ENCODE results near the gene SEPTIN6. TPM values are rescaled to one million over a fixed set of nuclear protein-coding genes. Genes with fewer than 3 reads are reported as not detected.

SEPTIN6 gene
- total and polyA plus RNA-seq, 2 experiments from 2014 or later, result 21.3 to 31.4 TPM

DNA sequence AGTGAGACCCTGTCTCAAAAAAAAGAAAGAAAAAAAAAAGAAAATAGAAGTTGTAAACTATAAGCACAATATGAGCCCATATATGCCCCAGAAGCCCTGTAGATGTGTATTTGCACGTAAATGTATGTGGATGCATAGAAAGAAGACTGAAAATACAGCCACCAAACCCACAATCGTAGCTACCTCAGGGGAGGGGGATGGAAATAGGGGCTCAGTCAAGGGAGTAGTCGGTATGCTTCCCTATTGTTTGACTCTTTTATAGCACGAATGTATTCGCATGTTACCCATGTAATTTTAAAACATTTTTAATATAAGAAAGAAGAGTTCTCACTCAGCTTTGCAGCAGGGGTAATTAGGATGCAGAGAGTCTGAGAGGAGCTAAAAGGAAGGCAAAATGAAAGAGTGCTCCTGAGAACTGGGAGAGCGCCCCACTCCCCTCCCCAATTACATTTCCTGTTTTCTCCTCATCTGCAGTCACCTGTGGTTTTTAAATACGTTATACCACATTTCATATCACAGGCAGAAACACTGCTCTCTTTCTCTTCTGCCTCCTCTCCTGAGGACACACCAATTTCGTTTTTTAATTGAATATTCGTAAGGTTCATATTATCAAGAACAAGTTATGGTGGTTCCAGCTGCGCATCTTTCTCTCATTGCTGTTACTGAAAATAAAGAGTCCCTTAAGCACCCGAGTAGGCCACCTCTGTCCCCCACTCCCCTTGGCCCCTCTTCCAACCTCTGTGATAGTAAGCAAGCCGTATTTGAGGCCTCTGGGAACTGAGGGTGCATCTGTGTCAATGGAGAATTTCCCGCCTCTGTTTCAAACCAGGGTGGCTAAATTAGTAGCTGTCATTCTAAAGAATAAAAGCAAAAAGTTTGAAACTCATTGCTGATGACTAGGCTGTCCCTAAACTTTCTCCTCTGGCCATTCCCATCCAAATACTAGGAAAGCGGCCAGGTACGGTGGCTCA, 10.7 kb downstream of the SEPTIN6 start:
- Histone ChIP-seq H3K4me3 (no peak overlapping the region), H3K27me3 (no peaks in the 10 kb centered on the region), H3K9me3 (ENCODE audit: low read depth) (no peaks in the 10 kb centered on the region), H3K27ac (no peak overlapping the region), H3K36me3 (replicated peaks; ENCODE audit: insufficient read depth, low read depth) (no peaks in the 10 kb centered on the region), H4K20me1 (ENCODE audit: insufficient read depth, poor library complexity, severe bottlenecking) (no peaks in the 10 kb centered on the region), H3K9me2 (replicated peaks; ENCODE audit: insufficient read depth) (no peaks in the 10 kb centered on the region), H3K4me2 (no peak overlapping the region), H3K4me1 (ENCODE audit: insufficient read depth) (no peaks in the 10 kb centered on the region), H2AFZ (no peak overlapping the region), H3K79me2 (peaks cover 15% of the 10 kb centered on the region)
- no peak for DNase-seq (ENCODE audit: low spot score)
- WGBS (ENCODE audit: low lambda C conversion rate, missing lambda C conversion rate), result 78% methylated on average over 15 of the region's 15 CpGs
- TF ChIP-seq EZH2 (IDR thresholded peaks at IDR 0.05; ENCODE audit: borderline replicate concordance) (no peak), EZH2phosphoT487 (IDR thresholded peaks at IDR 0.05; ENCODE audit: low read depth, severe bottlenecking, unreplicated experiment) (no peak)
- TF ChIP-seq, protein P1, sequence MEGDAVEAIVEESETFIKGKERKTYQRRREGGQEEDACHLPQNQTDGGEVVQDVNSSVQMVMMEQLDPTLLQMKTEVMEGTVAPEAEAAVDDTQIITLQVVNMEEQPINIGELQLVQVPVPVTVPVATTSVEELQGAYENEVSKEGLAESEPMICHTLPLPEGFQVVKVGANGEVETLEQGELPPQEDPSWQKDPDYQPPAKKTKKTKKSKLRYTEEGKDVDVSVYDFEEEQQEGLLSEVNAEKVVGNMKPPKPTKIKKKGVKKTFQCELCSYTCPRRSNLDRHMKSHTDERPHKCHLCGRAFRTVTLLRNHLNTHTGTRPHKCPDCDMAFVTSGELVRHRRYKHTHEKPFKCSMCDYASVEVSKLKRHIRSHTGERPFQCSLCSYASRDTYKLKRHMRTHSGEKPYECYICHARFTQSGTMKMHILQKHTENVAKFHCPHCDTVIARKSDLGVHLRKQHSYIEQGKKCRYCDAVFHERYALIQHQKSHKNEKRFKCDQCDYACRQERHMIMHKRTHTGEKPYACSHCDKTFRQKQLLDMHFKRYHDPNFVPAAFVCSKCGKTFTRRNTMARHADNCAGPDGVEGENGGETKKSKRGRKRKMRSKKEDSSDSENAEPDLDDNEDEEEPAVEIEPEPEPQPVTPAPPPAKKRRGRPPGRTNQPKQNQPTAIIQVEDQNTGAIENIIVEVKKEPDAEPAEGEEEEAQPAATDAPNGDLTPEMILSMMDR (IDR thresholded peaks at IDR 0.05; ENCODE audit: poor library complexity), result no peak

DNA sequence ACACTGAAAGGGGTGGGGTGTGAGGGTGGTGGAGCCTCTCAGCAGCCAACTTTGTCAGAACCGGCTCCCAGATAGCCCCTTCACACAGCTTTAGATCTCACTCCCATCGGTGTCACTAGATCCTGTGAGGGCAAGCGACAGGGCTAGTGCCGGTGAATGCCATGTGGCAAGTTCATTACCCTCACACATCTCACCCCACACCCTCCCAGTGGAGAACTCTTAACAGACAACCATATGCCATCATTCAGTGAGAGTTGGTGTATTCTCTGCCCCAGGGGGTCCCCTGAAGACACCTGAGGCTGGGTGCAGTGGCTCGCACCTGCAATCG, 15.3 kb downstream of the SEPTIN6 start:
- H3K36me3 ChIP-seq (replicated peaks; ENCODE audit: insufficient read depth, low read depth), result no peaks in the 10 kb centered on the region
- peaks cover 5% of the 10 kb centered on the region for H3K79me2 ChIP-seq
- H3K4me3 ChIP-seq, result no peak overlapping the region
- H4K20me1 ChIP-seq (ENCODE audit: insufficient read depth, poor library complexity, severe bottlenecking), result no peaks in the 10 kb centered on the region
- H2AFZ ChIP-seq, result no peak overlapping the region
- 89% methylated on average over 6 of the region's 6 CpGs for whole genome bisulfite sequencing (ENCODE audit: low lambda C conversion rate, missing lambda C conversion rate)
- no peak overlapping the region for H3K4me2 ChIP-seq
- H3K27ac ChIP-seq, result no peak overlapping the region
- no peaks in the 10 kb centered on the region for H3K9me3 ChIP-seq (ENCODE audit: low read depth)
- TF ChIP-seq EZH2 (IDR thresholded peaks at IDR 0.05; ENCODE audit: borderline replicate concordance), result no peak
- no peak for TF ChIP-seq EZH2phosphoT487 (IDR thresholded peaks at IDR 0.05; ENCODE audit: low read depth, severe bottlenecking, unreplicated experiment)
- TF ChIP-seq, protein P1 (IDR thresholded peaks at IDR 0.05; ENCODE audit: poor library complexity), result no peak
- no peak for DNase-seq (ENCODE audit: low spot score)
- no peaks in the 10 kb centered on the region for H3K9me2 ChIP-seq (replicated peaks; ENCODE audit: insufficient read depth)
- no peaks in the 10 kb centered on the region for H3K27me3 ChIP-seq
- no peaks in the 10 kb centered on the region for H3K4me1 ChIP-seq (ENCODE audit: insufficient read depth)

DNA sequence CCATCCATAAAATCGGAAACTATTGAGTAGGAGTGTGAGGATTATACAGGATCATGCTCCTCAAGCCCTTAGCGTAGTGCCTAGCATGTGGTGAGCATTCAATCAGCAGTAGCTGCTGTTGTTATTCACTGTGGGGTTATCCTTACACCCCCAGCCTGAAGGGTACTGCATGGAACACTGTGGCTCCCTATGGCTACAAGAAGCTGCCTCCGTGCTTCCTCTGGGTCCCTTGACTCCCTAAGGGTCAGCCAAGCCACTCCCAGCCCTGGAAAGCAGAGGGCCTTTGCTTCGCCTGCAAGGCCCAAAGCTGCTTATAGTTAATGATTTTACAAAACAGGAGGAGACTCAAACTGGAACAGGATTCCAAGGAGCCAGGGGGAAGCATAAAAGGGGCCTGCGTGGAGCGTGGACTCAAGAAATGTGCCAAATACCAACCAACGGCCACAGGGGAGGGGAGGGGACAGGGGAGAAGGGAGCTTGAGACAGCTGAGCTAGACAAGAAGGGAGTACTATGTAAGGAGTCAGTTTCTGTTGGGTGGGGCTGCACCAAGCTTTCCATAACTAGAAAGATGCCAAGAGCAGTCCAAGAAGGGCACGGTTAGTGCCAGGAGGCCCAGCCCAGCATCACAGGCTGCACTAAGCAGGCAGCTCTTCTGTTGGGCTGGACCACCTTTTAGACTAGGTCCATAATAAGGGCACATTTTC, 15.9 kb downstream of the SEPTIN6 start:
- WGBS (ENCODE audit: low lambda C conversion rate, missing lambda C conversion rate), result 65% methylated on average over 8 of the region's 8 CpGs
- no peak overlapping the region for H3K27ac ChIP-seq

More for the DNA sequence above, 15.9 kb downstream of the SEPTIN6 start:
- H3K36me3 ChIP-seq (replicated peaks; ENCODE audit: insufficient read depth, low read depth), result no peaks in the 10 kb centered on the region
- peaks cover 5% of the 10 kb centered on the region for H3K79me2 ChIP-seq
- H3K27me3 ChIP-seq, result no peaks in the 10 kb centered on the region
- TF ChIP-seq EZH2phosphoT487 (IDR thresholded peaks at IDR 0.05; ENCODE audit: low read depth, severe bottlenecking, unreplicated experiment) (no peak), EZH2 (IDR thresholded peaks at IDR 0.05; ENCODE audit: borderline replicate concordance) (no peak)
- TF ChIP-seq, protein P1 (IDR thresholded peaks at IDR 0.05; ENCODE audit: poor library complexity), result no peak
- H3K9me3 ChIP-seq (ENCODE audit: low read depth), result no peaks in the 10 kb centered on the region
- H3K4me2 ChIP-seq, result no peak overlapping the region
- H3K4me3 ChIP-seq, result no peak overlapping the region
- no peak for DNase-seq (ENCODE audit: low spot score)
- H4K20me1 ChIP-seq (ENCODE audit: insufficient read depth, poor library complexity, severe bottlenecking), result no peaks in the 10 kb centered on the region
- H2AFZ ChIP-seq, result no peak overlapping the region
- no peaks in the 10 kb centered on the region for H3K9me2 ChIP-seq (replicated peaks; ENCODE audit: insufficient read depth)
- no peaks in the 10 kb centered on the region for H3K4me1 ChIP-seq (ENCODE audit: insufficient read depth)
